22Rv1 (cell line): ENCODE measurements around the gene SFMBT1.

Source experiments
- ZFX ChIP-seq: fragments of 450-650 bp; IDR thresholded peaks from 2 replicates; pipeline ENCODE4 v1.6.1; 2017; ENCODE audit warnings: antibody characterized with exemption, borderline replicate concordance
- TF ChIP-seq, protein P1 (sequence below): fragments of 450-650 bp; IDR thresholded peaks from 2 replicates; pipeline ENCODE4 v1.5.1; 2017; ENCODE audit warnings: mild to moderate bottlenecking

DNA sequence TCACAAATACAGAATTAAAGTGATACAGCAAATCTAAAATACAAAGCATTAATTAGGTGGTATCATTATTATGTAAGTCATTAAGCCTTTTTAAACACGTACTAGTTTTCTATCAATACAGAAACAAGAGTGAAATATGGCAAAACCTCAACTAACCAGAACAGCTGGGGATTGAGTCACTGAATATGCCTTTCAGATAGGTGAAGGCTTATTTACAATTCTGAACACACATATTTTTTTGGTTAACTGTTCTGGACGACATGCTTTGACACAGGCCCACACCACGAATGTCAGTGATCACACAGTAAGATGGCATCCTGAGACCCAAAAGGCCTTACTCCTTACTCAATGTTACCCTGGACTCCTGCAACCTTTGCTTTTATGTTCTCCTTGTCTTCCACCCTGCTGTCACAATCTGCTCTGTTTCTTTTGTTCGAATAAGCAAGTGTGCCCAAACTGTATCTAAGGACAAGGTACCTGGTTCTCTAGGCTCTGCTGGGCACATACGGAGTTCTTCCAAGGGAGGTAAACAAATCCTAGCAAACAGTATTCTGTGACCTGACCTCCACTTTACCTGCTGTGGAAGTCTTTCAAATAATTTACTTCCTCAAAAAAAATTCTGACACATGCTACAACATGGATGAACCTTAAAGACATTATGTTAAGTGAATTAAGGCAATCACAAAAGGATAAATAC lies 7.0 kb downstream of the SFMBT1 start:
- TF ChIP-seq, protein P1, sequence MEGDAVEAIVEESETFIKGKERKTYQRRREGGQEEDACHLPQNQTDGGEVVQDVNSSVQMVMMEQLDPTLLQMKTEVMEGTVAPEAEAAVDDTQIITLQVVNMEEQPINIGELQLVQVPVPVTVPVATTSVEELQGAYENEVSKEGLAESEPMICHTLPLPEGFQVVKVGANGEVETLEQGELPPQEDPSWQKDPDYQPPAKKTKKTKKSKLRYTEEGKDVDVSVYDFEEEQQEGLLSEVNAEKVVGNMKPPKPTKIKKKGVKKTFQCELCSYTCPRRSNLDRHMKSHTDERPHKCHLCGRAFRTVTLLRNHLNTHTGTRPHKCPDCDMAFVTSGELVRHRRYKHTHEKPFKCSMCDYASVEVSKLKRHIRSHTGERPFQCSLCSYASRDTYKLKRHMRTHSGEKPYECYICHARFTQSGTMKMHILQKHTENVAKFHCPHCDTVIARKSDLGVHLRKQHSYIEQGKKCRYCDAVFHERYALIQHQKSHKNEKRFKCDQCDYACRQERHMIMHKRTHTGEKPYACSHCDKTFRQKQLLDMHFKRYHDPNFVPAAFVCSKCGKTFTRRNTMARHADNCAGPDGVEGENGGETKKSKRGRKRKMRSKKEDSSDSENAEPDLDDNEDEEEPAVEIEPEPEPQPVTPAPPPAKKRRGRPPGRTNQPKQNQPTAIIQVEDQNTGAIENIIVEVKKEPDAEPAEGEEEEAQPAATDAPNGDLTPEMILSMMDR = no peak
- TF ChIP-seq ZFX = no peak
